ENCODE results near the gene TRAPPC6A.
A peak's percentile ranks its signal among the peaks of the same experiment; 100 is the strongest.

Gene TRAPPC6A

GRCh38 chr19:45163751-45164460 lies 14.1 kb downstream of the TRAPPC6A start:
- DNase-seq (ENCODE audit: low spot score): no peak

- DNase-seq (ENCODE audit: low spot score): no peak
Observed at GRCh38 chr19:45163156-45163555, 14.9 kb downstream of the TRAPPC6A start.

DNA sequence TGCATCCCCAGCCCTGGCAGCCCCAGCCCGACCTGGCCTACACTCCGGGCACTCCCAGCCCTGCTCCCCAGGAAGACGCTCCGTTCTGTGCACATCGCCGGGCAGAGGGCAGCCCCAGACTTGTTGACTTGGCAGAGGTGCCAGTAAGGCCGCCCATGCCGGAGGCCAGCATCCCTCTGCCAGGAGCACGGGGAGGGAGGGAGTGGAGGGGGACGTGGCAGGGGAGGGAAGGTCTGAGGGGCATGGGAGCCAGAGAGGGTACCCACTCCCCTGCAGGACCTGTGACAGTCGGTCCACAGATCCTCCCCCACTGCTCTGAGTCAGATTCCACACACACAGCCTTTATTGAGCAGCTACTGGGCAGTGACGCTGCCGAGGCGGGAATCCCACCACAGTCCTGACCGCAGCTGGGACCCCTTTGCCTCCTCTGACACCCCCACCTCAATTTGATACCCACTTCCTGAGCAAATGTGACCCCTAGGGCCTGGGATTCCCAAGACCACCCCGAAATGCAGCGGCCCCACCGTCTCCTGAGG lies 15.4 kb downstream of the TRAPPC6A start:
- no peak for DNase-seq (ENCODE audit: low spot score)

GRCh38 chr19:45161738-45162607 lies 16.1 kb downstream of the TRAPPC6A start:
- peak; percentile 29 for DNase-seq (ENCODE audit: low spot score)

GRCh38 chr19:45160870-45161737 lies 16.9 kb downstream of the TRAPPC6A start, which contains the start of gene NKPD1:
Gene NKPD1 (minus strand): TSS chr19:45160982. CDS start chr19:45160150, 832 bp downstream.
- no peak for DNase-seq (ENCODE audit: low spot score)

DNA sequence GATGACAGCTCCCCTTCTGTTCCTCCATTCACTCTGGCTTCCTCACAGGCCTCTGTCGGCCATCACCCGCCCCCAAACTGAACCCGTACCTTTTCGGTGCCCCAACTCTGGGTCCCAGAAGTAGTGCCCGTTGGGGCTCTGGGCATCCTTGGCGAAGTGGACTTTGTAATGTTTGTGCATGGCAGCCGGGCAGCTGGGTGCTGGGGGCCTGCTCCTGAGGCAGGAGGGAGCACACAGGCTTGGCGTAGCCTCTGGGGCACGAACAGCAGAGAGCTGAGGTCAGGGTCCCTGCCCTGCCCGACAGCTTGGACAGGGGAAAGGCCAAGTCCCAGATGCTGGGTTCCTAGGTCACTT lies 18.1 kb downstream of the TRAPPC6A start:
- DNase-seq (ENCODE audit: low spot score): no peak

- DNase-seq (ENCODE audit: low spot score): no peak
Observed at GRCh38 chr19:45159210-45159970, 18.6 kb downstream of the TRAPPC6A start.

DNA sequence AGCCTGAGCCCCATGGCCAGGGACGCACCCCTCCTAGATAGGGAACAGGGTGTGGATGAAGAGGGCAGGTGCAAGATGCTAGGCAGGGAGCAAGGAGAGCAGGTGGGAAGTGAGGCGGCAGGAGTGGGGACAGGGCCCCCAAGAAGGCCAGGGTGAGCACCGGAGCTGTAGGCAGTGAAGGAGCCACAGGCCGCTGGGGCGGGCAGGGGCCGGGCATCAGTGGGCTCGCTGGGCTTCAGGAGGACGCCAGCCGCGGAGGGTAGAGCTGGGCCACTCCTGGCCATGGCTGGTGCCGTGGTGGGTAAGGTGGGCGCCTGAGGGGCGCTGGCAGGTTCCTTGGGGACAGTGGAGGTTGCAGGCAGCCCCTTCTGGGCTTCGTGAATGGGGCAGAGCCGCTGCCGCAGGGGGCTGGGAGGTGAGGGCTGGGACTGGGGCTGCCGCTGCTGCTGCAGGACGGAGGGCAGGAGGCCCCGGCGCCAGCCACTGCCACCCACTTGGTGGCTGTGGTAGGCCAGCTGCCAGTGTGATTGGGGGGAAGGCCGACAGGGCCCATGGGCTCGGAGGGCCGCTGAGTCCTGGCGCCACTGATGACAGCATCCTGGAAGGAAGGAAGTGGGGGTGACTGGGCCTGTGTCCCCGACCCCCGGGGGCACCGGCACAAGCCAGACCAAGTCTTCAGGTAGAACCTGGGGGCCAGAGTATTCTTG lies 19.4 kb downstream of the TRAPPC6A start:
- no peak for DNase-seq (ENCODE audit: low spot score)

GRCh38 chr19:45156751-45157150 lies 21.3 kb downstream of the TRAPPC6A start:
- no peak for DNase-seq (ENCODE audit: low spot score)

- DNase-seq (ENCODE audit: low spot score): no peak
Observed at GRCh38 chr19:45156011-45156630, 21.9 kb downstream of the TRAPPC6A start.

GRCh38 chr19:45154064-45154827 lies 23.8 kb downstream of the TRAPPC6A start:
- DNase-seq (ENCODE audit: low spot score): peak; percentile 85

DNA sequence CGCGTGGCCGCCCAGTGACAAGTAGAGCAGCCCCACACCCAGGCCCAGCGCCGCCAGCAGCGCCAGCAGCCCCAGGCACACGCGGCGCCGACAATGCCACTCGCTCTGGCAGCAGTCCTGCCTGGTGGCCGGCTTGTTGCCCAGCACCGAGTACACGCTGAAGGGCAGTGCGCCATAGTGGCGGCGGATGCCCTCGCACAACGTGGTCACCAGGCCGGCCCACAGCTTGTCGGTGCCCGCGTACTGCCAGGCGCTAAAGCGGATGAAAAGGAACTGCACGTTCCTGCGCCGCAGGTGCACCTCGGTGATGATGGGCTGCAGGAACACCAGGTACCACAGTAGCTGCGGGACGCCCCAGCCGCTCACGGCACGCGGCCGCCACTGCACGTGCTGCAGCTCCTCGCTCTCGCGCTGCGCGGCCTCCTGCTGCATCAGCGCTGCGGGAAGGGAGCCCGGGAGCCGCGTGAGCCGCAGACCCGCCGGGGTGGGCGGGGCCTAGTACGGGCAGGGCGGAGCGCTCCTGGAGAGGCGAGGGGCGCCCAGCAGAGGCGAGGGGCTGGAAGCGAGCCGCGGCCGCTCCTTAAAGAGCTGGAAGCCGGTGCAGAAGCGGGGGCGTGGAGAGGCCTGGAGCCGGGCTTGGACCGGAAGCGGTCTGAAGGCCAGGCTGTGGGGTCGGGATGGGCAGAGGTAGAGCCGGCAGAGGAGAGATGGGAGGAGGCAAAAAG lies 24.5 kb downstream of the TRAPPC6A start:
- no peak for DNase-seq (ENCODE audit: low spot score)

GRCh38 chr19:45152504-45153338 lies 25.3 kb downstream of the TRAPPC6A start:
- DNase-seq (ENCODE audit: low spot score): no peak

GRCh38 chr19:45151821-45152503 lies 26.1 kb downstream of the TRAPPC6A start:
- DNase-seq (ENCODE audit: low spot score): no peak

DNA sequence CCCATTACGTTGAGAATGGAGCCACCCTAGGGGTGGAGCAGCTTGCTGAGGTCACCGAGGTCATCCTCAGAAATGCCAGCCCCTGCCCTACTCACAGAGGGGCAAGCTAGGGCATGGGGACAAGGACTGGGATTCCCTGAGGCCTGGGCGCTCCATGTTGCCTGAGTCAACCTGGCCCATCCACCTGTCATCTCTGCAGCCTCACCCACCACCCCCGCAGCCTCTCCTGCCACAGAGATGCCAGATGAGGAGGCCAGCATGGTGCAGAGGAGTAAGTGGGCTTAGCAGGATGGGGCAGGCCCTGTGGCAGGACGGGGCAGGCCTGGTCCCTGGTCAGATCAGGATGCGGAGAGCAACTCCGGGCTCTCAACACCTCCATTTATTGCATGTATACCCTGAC lies 26.7 kb downstream of the TRAPPC6A start:
- no peak for DNase-seq (ENCODE audit: low spot score)

DNA sequence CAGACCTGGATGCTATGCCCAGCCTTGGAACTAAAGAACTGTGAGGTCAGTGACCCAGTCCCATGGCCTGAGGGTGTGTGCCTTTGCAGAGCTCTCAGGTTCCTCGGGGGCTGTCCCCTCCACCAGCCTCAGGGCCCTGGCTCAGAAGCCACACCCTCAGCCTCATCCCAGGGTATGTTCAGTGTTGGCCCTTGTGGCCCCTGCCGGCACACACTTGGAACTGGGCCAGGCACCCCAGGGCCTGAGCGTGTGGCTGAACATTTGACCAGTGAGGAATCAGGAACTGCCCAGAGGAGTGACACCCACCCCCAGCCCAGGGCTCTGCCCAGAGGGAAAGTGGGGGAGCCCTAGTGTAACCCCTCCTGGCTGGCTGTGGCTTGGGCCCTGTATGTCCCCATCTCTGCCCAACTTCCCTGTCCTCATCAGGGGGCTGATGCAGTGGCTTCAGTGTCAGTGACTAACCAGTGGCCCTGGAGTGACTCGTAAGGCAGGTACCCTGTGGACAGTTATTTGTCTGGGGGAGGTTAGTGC lies 27.2 kb downstream of the TRAPPC6A start:
- DNase-seq (ENCODE audit: low spot score): no peak

- DNase-seq (ENCODE audit: low spot score): no peak
Observed at GRCh38 chr19:45150180-45150579, 27.9 kb downstream of the TRAPPC6A start.

Measured in RKO (cell line).